ENCODE data around the gene TRHDE.
"Not testable (repeated sequence)": the region's sequence is repeated elsewhere in the genome, so short reads cannot be mapped to it uniquely, and the experiment has no call there.

Gene TRHDE

GRCh38 chr12:72491426-72491825 is 219.3 kb downstream of the TRHDE start:
- no peak overlapping the region for H3K27ac ChIP-seq (ENCODE audit: insufficient read depth, low read depth, low read length, poor library complexity, severe bottlenecking)
- no peaks in the 10 kb centered on the region for H3K27me3 ChIP-seq (ENCODE audit: control insufficient read depth, insufficient read depth, low read length, poor library complexity, severe bottlenecking)
- no peak overlapping the region for H3K4me3 ChIP-seq (ENCODE audit: insufficient read depth, low read depth, low read length)
- H3K9me3 ChIP-seq (ENCODE audit: control insufficient read depth, low read length), result no peaks in the 10 kb centered on the region
- 94 to 100% methylated on average over 3 to 4 of the region's 4 CpGs for WGBS, 2 experiments
- H3K36me3 ChIP-seq (ENCODE audit: control insufficient read depth, insufficient read depth, low read length), result no peaks in the 10 kb centered on the region
- H3K4me1 ChIP-seq (ENCODE audit: control insufficient read depth, insufficient read depth, low read length), result no peaks in the 10 kb centered on the region

- H3K4me3 ChIP-seq (ENCODE audit: insufficient read depth, low read depth, low read length), result no peak overlapping the region
- H3K27ac ChIP-seq (ENCODE audit: insufficient read depth, low read depth, low read length, poor library complexity, severe bottlenecking), result no peak overlapping the region
These were observed 221.2 kb downstream of the TRHDE start for GRCh38 chr12:72493407-72493806.

GRCh38 chr12:72498354-72498753 is 226.2 kb downstream of the TRHDE start:
- Histone ChIP-seq H3K9me3 (ENCODE audit: control insufficient read depth, low read length) (no peaks in the 10 kb centered on the region), H3K4me3 (ENCODE audit: insufficient read depth, low read depth, low read length) (no peak overlapping the region), H3K4me1 (ENCODE audit: control insufficient read depth, insufficient read depth, low read length) (no peaks in the 10 kb centered on the region), H3K36me3 (ENCODE audit: control insufficient read depth, insufficient read depth, low read length) (no peaks in the 10 kb centered on the region), H3K27ac (ENCODE audit: insufficient read depth, low read depth, low read length, poor library complexity, severe bottlenecking) (no peak overlapping the region), H3K27me3 (ENCODE audit: control insufficient read depth, insufficient read depth, low read length, poor library complexity, severe bottlenecking) (no peaks in the 10 kb centered on the region)
- WGBS, 2 experiments, result 100% methylated on average over 1 of the region's 1 CpG

More at GRCh38 chr12:72493407-72493806, 221.2 kb downstream of the TRHDE start:
- 73 to 86% methylated on average over 1 of the region's 1 CpG for WGBS, 2 experiments
- Histone ChIP-seq H3K36me3 (ENCODE audit: control insufficient read depth, insufficient read depth, low read length) (no peaks in the 10 kb centered on the region), H3K9me3 (ENCODE audit: control insufficient read depth, low read length) (no peaks in the 10 kb centered on the region), H3K27me3 (ENCODE audit: control insufficient read depth, insufficient read depth, low read length, poor library complexity, severe bottlenecking) (no peaks in the 10 kb centered on the region), H3K4me1 (ENCODE audit: control insufficient read depth, insufficient read depth, low read length) (no peaks in the 10 kb centered on the region)

GRCh38 chr12:72499244-72499643 is 227.1 kb downstream of the TRHDE start:
- no peaks in the 10 kb centered on the region for H3K27me3 ChIP-seq (ENCODE audit: control insufficient read depth, insufficient read depth, low read length, poor library complexity, severe bottlenecking)
- H3K4me1 ChIP-seq (ENCODE audit: control insufficient read depth, insufficient read depth, low read length), result no peaks in the 10 kb centered on the region
- H3K27ac ChIP-seq (ENCODE audit: insufficient read depth, low read depth, low read length, poor library complexity, severe bottlenecking), result no peak overlapping the region
- 96% methylated on average over 3 to 5 of the region's 5 CpGs for WGBS, 2 experiments
- H3K9me3 ChIP-seq (ENCODE audit: control insufficient read depth, low read length), result no peaks in the 10 kb centered on the region
- no peak overlapping the region for H3K4me3 ChIP-seq (ENCODE audit: insufficient read depth, low read depth, low read length)
- no peaks in the 10 kb centered on the region for H3K36me3 ChIP-seq (ENCODE audit: control insufficient read depth, insufficient read depth, low read length)

DNA sequence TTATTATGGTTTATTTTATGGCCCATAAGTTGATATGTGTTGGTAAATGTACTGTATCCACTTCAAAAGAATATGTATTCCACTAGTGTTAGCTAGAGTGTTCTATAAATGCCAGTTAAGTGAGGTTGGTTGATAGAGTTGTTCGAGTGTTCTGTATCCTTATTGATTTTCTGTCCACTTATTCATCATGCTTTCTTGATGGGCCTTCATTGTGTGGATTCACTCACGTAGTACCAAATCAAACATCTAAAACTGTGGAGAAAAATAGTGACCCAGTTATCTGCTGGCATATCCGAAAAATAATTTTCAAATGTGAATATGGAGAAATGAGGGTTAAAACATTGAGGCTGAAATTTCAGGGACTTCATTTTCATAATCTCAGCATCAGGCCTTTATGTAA is 230.4 kb downstream of the TRHDE start:
- H3K9me3 ChIP-seq (ENCODE audit: control insufficient read depth, low read length), result no peaks in the 10 kb centered on the region
- 97 to 100% methylated on average over 1 to 3 of the region's 3 CpGs for WGBS, 2 experiments

GRCh38 chr12:72505227-72505626 is 233.1 kb downstream of the TRHDE start:
- no peaks in the 10 kb centered on the region for H3K36me3 ChIP-seq (ENCODE audit: control insufficient read depth, insufficient read depth, low read length)
- no peaks in the 10 kb centered on the region for H3K27me3 ChIP-seq (ENCODE audit: control insufficient read depth, insufficient read depth, low read length, poor library complexity, severe bottlenecking)
- no peaks in the 10 kb centered on the region for H3K9me3 ChIP-seq (ENCODE audit: control insufficient read depth, low read length)
- no CpG with 5 or more reads among the region's 1 CpG for WGBS, 2 experiments
- no peak overlapping the region for H3K4me3 ChIP-seq (ENCODE audit: insufficient read depth, low read depth, low read length)
- H3K4me1 ChIP-seq (ENCODE audit: control insufficient read depth, insufficient read depth, low read length), result no peaks in the 10 kb centered on the region
- no peak overlapping the region for H3K27ac ChIP-seq (ENCODE audit: insufficient read depth, low read depth, low read length, poor library complexity, severe bottlenecking)

More for the DNA sequence above, 230.4 kb downstream of the TRHDE start:
- Histone ChIP-seq H3K4me1 (ENCODE audit: control insufficient read depth, insufficient read depth, low read length) (no peaks in the 10 kb centered on the region), H3K27ac (ENCODE audit: insufficient read depth, low read depth, low read length, poor library complexity, severe bottlenecking) (no peak overlapping the region), H3K36me3 (ENCODE audit: control insufficient read depth, insufficient read depth, low read length) (no peaks in the 10 kb centered on the region), H3K27me3 (ENCODE audit: control insufficient read depth, insufficient read depth, low read length, poor library complexity, severe bottlenecking) (no peaks in the 10 kb centered on the region), H3K4me3 (ENCODE audit: insufficient read depth, low read depth, low read length) (no peak overlapping the region)

DNA sequence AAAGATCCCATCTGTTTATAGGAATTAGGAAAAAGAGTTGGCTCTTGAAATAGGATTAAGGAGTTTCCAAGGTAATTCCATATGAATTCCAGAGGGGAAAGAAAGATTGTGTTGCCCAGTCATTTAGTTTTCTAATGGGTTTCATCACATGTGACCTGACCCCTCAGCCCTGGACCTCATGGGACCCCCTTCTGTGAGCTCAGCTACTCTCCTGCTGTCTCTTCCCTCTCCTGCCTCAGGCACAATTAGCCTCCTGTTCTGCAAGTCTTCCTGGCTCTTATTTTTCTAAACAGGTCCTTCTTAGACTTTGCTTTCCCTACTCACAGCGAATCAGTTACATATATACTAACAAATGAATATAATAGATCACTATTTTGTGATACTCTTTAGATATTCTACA is 237.7 kb downstream of the TRHDE start:
- no peaks in the 10 kb centered on the region for H3K27me3 ChIP-seq (ENCODE audit: control insufficient read depth, insufficient read depth, low read length, poor library complexity, severe bottlenecking)
- H3K4me1 ChIP-seq (ENCODE audit: control insufficient read depth, insufficient read depth, low read length), result peaks cover 11% of the 10 kb centered on the region
- H3K9me3 ChIP-seq (ENCODE audit: control insufficient read depth, low read length), result no peaks in the 10 kb centered on the region
- no peak overlapping the region for H3K4me3 ChIP-seq (ENCODE audit: insufficient read depth, low read depth, low read length)
- H3K27ac ChIP-seq (ENCODE audit: insufficient read depth, low read depth, low read length, poor library complexity, severe bottlenecking), result no peak overlapping the region
- H3K36me3 ChIP-seq (ENCODE audit: control insufficient read depth, insufficient read depth, low read length), result no peaks in the 10 kb centered on the region
- WGBS, 2 experiments, result no CpG with 5 or more reads among the region's 1 CpG

- Histone ChIP-seq H3K9me3 (ENCODE audit: control insufficient read depth, low read length) (no peaks in the 10 kb centered on the region), H3K27me3 (ENCODE audit: control insufficient read depth, insufficient read depth, low read length, poor library complexity, severe bottlenecking) (no peaks in the 10 kb centered on the region), H3K4me3 (ENCODE audit: insufficient read depth, low read depth, low read length) (no peak overlapping the region), H3K27ac (ENCODE audit: insufficient read depth, low read depth, low read length, poor library complexity, severe bottlenecking) (no peak overlapping the region), H3K4me1 (ENCODE audit: control insufficient read depth, insufficient read depth, low read length) (peaks cover 11% of the 10 kb centered on the region), H3K36me3 (ENCODE audit: control insufficient read depth, insufficient read depth, low read length) (no peaks in the 10 kb centered on the region)
- WGBS, 2 experiments, result 100% methylated on average over 1 of the region's 1 CpG; no CpG with 5 or more reads in 1 of the 2 experiments
These were observed 238.6 kb downstream of the TRHDE start for GRCh38 chr12:72510772-72511171.

DNA sequence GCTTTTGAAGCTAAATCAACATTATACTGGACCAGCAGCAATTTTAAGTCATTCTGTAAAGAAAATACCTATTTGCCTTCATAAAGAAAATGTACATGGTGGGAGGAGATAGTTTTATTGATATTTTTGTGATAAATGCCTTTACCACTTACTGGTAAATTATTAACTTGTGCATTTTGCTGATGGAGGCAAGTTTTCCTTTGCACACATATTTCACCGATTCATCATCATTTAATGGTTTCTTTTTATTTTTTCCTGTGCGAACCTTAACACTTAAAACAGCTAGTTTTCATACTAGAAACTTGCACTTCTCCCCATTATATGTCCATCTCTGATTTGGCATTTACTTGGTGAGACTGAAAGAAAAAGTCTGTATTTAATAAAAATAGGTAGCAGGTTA is 239.3 kb downstream of the TRHDE start:
- H3K4me3 ChIP-seq (ENCODE audit: insufficient read depth, low read depth, low read length), result no peak overlapping the region
- peak overlapping the region; percentile 44 for H3K27ac ChIP-seq (ENCODE audit: insufficient read depth, low read depth, low read length, poor library complexity, severe bottlenecking)
- WGBS, 2 experiments, result 91 to 100% methylated on average over 2 of the region's 2 CpGs
- no peaks in the 10 kb centered on the region for H3K36me3 ChIP-seq (ENCODE audit: control insufficient read depth, insufficient read depth, low read length)
- no peaks in the 10 kb centered on the region for H3K9me3 ChIP-seq (ENCODE audit: control insufficient read depth, low read length)
- peaks cover 11% of the 10 kb centered on the region for H3K4me1 ChIP-seq (ENCODE audit: control insufficient read depth, insufficient read depth, low read length)
- no peaks in the 10 kb centered on the region for H3K27me3 ChIP-seq (ENCODE audit: control insufficient read depth, insufficient read depth, low read length, poor library complexity, severe bottlenecking)

GRCh38 chr12:72511906-72512305 is 239.7 kb downstream of the TRHDE start:
- Histone ChIP-seq H3K9me3 (ENCODE audit: control insufficient read depth, low read length) (no peaks in the 10 kb centered on the region), H3K27ac (ENCODE audit: insufficient read depth, low read depth, low read length, poor library complexity, severe bottlenecking) (peak overlapping the region; percentile 44), H3K4me1 (ENCODE audit: control insufficient read depth, insufficient read depth, low read length) (peaks cover 11% of the 10 kb centered on the region), H3K27me3 (ENCODE audit: control insufficient read depth, insufficient read depth, low read length, poor library complexity, severe bottlenecking) (no peaks in the 10 kb centered on the region), H3K36me3 (ENCODE audit: control insufficient read depth, insufficient read depth, low read length) (no peaks in the 10 kb centered on the region), H3K4me3 (ENCODE audit: insufficient read depth, low read depth, low read length) (no peak overlapping the region)
- WGBS, 2 experiments, result 50 to 51% methylated on average over 3 of the region's 3 CpGs

- not testable (repeated sequence) for H3K27me3 ChIP-seq (ENCODE audit: control insufficient read depth, insufficient read depth, low read length, poor library complexity, severe bottlenecking); H3K36me3 ChIP-seq (ENCODE audit: control insufficient read depth, insufficient read depth, low read length); H3K9me3 ChIP-seq (ENCODE audit: control insufficient read depth, low read length); H3K4me3 ChIP-seq (ENCODE audit: insufficient read depth, low read depth, low read length); H3K27ac ChIP-seq (ENCODE audit: insufficient read depth, low read depth, low read length, poor library complexity, severe bottlenecking); H3K4me1 ChIP-seq (ENCODE audit: control insufficient read depth, insufficient read depth, low read length)
- WGBS, 2 experiments, result 91 to 92% methylated on average over 24 to 27 of the region's 27 CpGs
These were observed 248.0 kb downstream of the TRHDE start for GRCh38 chr12:72520044-72520678.
